Measurements from ENCODE around the gene PROZ. TPM values are rescaled to one million over a fixed set of nuclear protein-coding genes. Genes with fewer than 3 reads are reported as not detected.

PROZ gene
- total and polyA plus RNA-seq, 4 donors = not detected

DNA sequence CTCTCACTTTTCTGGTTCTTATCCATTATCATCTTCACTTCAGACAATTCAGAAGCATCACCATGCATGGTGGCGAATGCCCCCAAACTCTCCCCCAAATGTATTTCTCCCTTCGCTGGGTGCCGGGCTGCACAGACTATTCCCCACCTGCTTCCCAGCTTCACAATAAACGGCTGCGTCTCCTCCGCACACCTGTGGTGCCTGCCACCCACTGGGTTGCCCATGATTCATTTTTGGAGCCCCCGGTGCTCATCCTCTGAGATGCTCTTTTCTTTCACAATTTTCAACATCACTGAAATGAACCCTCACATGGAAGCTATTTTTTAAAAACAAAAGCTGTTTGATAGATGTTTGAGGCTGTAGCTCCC lies 38.6 kb upstream of the PROZ start:
- TF ChIP-seq CTCF (IDR thresholded peaks at IDR 0.05; ENCODE audit: control extremely low read depth, extremely low read depth) = no peak
- Histone ChIP-seq H3K9me3 (ENCODE audit: control insufficient read depth in 4 of 4, insufficient read depth in 3 of 4, low read length in 3 of 4) (peaks cover 0 to 3% (median 0%) of the 10 kb centered on the region in 4 donors), H3K27me3 (ENCODE audit: control insufficient read depth in 3 of 3, insufficient read depth in 3 of 3, low read length in 2 of 3) (peaks cover 0 to 4% (median 4%) of the 10 kb centered on the region in 3 donors), H3K27ac (ENCODE audit: low read depth in 1 of 2, low read length in 1 of 2) (no peak overlapping the region), H3K36me3 (ENCODE audit: control insufficient read depth in 4 of 4, insufficient read depth in 4 of 4, low read length in 4 of 4) (no peaks in the 10 kb centered on the region), H3K4me1 (ENCODE audit: control insufficient read depth in 5 of 5, insufficient read depth in 5 of 5, low read length in 5 of 5) (peaks cover 0 to 20% (median 0%) of the 10 kb centered on the region in 5 donors), H3K4me3 (no peak overlapping the region), H3K9ac (ENCODE audit: insufficient read depth in 1 of 2, low read length in 2 of 2) (no peak overlapping the region)
- DNase-seq (no peak), ATAC-seq (ENCODE audit: insufficient read depth, low FRiP score) (no peak)
- 91 to 93% methylated on average over 7 of the region's 7 CpGs for WGBS, 2 donors

DNA sequence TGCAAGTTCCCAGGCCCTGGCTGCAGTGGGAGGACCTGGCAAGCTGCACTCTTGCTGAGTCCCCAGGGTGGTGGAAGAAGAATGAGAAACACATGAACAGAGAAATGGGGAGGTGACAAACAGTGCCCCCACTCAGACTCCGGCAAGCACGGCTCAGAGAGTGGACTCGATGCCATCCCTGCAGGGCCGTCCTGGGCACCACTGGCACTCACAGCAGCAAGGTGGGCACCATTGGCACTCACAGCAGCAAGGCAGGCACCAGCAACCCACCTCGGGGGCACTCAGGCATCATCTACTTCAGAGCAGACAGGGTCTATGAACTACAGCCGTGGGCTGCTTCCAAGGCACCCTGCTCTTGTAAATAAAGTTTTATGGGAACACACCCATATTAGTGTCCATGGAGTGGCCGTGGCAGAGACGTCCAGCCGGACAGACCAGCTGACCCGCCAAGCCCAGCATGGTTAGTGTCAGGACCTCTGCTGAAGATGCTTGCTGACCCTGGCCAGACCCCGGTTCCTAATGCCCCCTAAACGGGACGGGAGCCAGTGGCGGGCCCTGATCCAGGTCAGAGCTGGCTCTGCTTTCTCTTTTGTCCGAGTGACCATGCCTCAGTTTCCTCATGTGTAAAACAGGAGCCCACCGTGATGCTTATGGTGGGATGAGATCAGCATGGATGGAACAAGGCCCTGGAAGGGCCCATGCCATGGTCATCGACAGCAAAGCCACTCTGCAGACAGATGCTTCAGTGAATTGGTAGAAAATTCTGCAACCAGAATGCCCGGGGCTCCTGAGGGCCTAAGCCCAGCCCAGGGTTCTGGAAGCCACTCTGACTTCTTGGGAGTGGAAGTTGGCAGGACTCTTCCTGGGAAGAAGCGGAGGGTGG lies 37.9 kb upstream of the PROZ start:
- Histone ChIP-seq H3K27ac (ENCODE audit: low read depth in 1 of 2, low read length in 1 of 2) (no peak overlapping the region), H3K27me3 (ENCODE audit: control insufficient read depth in 3 of 3, insufficient read depth in 3 of 3, low read length in 2 of 3) (peaks cover 0 to 4% (median 4%) of the 10 kb centered on the region in 3 donors), H3K9ac (ENCODE audit: insufficient read depth in 1 of 2, low read length in 2 of 2) (no peak overlapping the region), H3K4me1 (ENCODE audit: control insufficient read depth in 5 of 5, insufficient read depth in 5 of 5, low read length in 5 of 5) (peaks cover 0 to 20% (median 0%) of the 10 kb centered on the region in 5 donors), H3K4me3 (no peak overlapping the region), H3K36me3 (ENCODE audit: control insufficient read depth in 4 of 4, insufficient read depth in 4 of 4, low read length in 4 of 4) (no peaks in the 10 kb centered on the region), H3K9me3 (ENCODE audit: control insufficient read depth in 4 of 4, insufficient read depth in 3 of 4, low read length in 3 of 4) (peaks cover 0 to 3% (median 0%) of the 10 kb centered on the region in 4 donors)
- WGBS, 2 donors = 83 to 92% methylated on average over 19 of the region's 19 CpGs
- DNase-seq (no peak), ATAC-seq (ENCODE audit: insufficient read depth, low FRiP score) (no peak)
- TF ChIP-seq CTCF (IDR thresholded peaks at IDR 0.05; ENCODE audit: control extremely low read depth, extremely low read depth) = no peak

- no peak for TF ChIP-seq CTCF (IDR thresholded peaks at IDR 0.05; ENCODE audit: control extremely low read depth, extremely low read depth)
Measured at GRCh38 chr13:113121183-113121927, 37.1 kb upstream of the PROZ start.

More at GRCh38 chr13:113121183-113121927, 37.1 kb upstream of the PROZ start:
- Histone ChIP-seq H3K9me3 (ENCODE audit: control insufficient read depth in 4 of 4, insufficient read depth in 3 of 4, low read length in 3 of 4) (peaks cover 0 to 3% (median 0%) of the 10 kb centered on the region in 4 donors), H3K4me1 (ENCODE audit: control insufficient read depth in 5 of 5, insufficient read depth in 5 of 5, low read length in 5 of 5) (peaks cover 0 to 20% (median 0%) of the 10 kb centered on the region in 5 donors), H3K36me3 (ENCODE audit: control insufficient read depth in 4 of 4, insufficient read depth in 4 of 4, low read length in 4 of 4) (no peaks in the 10 kb centered on the region), H3K27ac (ENCODE audit: low read depth in 1 of 2, low read length in 1 of 2) (no peak overlapping the region), H3K4me3 (no peak overlapping the region), H3K9ac (ENCODE audit: insufficient read depth in 1 of 2, low read length in 2 of 2) (no peak overlapping the region), H3K27me3 (ENCODE audit: control insufficient read depth in 3 of 3, insufficient read depth in 3 of 3, low read length in 2 of 3) (peaks cover 0 to 4% (median 4%) of the 10 kb centered on the region in 3 donors)
- ATAC-seq (ENCODE audit: insufficient read depth, low FRiP score) (no peak), DNase-seq (no peak)
- WGBS, 2 donors = 93 to 94% methylated on average over 24 of the region's 24 CpGs

Measured in lung (tissue), 12 donors.